Nephron (organoid): Measurements from ENCODE around the gene USP54.

ENCODE experiments used
- H3K27ac Mint-ChIP-seq, 3 experiments: 2 replicates each; pipeline ENCODE4 v1.8.0; 2020; ENCODE audit warnings: mixed read lengths in 3 of 3, mild to moderate bottlenecking in 2 of 3, moderate library complexity in 1 of 3
- H3K27me3 Mint-ChIP-seq: 2 replicates; pipeline ENCODE4 v1.8.0; 2021; ENCODE audit warnings: low read depth, mild to moderate bottlenecking, moderate library complexity, mixed read lengths
- H3K36me3 Mint-ChIP-seq: 2 replicates; pipeline ENCODE4 v1.8.0; 2020; ENCODE audit warnings: low read depth, mixed read lengths
- H3K4me1 Mint-ChIP-seq: 2 replicates; pipeline ENCODE4 v1.8.0; 2020; ENCODE audit warnings: mixed read lengths
- H3K4me3 Mint-ChIP-seq, 3 experiments: 2 replicates each; pipeline ENCODE4 v1.8.0; 2020; ENCODE audit warnings: mild to moderate bottlenecking in 3 of 3, mixed read lengths in 3 of 3, moderate library complexity in 2 of 3
- H3K9me3 Mint-ChIP-seq: 2 replicates; pipeline ENCODE4 v1.8.0; 2020; ENCODE audit warnings: mixed read lengths
- CTCF ChIP-seq, 3 experiments: fragments of 200-600 bp; sonication (generic); IDR thresholded peaks; one replicate each; pipeline ENCODE4 v1.5.0; 2021; ENCODE audit warnings: antibody characterized with exemption in 3 of 3; ENCODE audit not compliant: unreplicated experiment in 3 of 3

The USP54 gene

GRCh38 chr10:73551515-73551914, 39.6 kb downstream of the USP54 start:
- Mint-ChIP-seq H3K4me1 (peaks cover 22% of the 10 kb centered on the region), H3K36me3 (peaks cover 12% of the 10 kb centered on the region), H3K4me3 (no peak overlapping the region), H3K27me3 (no peaks in the 10 kb centered on the region), H3K9me3 (peaks cover 6% of the 10 kb centered on the region), H3K27ac (no peak overlapping the region)
- no peak for TF ChIP-seq CTCF (IDR thresholded peaks at IDR 0.05; ENCODE audit: unreplicated experiment in 3 of 3)

DNA sequence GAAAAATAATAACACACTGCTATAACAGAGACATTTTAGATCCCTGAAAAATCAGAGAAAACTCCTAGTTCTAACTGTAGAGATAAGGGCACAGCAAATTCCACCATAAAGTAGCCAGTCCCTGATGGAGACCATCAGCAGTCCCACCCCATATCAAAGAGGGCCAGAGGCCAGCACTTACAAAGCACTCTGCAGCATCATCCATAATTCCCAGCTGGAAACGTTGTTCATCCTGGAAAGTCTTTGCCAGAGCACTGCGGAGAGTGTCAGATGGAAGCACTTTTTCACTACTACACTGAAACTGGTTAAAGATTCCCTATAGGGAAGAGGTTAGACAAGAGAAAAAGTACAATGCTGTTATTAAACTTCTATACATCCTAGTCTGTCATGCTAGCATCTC, 45.8 kb downstream of the USP54 start:
- H3K4me1 Mint-ChIP-seq, result no peaks in the 10 kb centered on the region
- H3K27me3 Mint-ChIP-seq, result no peaks in the 10 kb centered on the region
- TF ChIP-seq CTCF (IDR thresholded peaks at IDR 0.05; ENCODE audit: unreplicated experiment in 3 of 3), result no peak
- H3K27ac Mint-ChIP-seq, result no peak overlapping the region
- H3K9me3 Mint-ChIP-seq, result peaks cover 6% of the 10 kb centered on the region
- no peak overlapping the region for H3K4me3 Mint-ChIP-seq
- peaks cover 34% of the 10 kb centered on the region for H3K36me3 Mint-ChIP-seq

- Mint-ChIP-seq H3K36me3 (peaks cover 35% of the 10 kb centered on the region), H3K27me3 (no peaks in the 10 kb centered on the region), H3K27ac (no peak overlapping the region), H3K4me1 (no peaks in the 10 kb centered on the region), H3K9me3 (no peaks in the 10 kb centered on the region), H3K4me3 (no peak overlapping the region)
- TF ChIP-seq CTCF (IDR thresholded peaks at IDR 0.05; ENCODE audit: unreplicated experiment in 3 of 3), result no peak
These were observed 53.4 kb downstream of the USP54 start for GRCh38 chr10:73537709-73538108.

- TF ChIP-seq CTCF (IDR thresholded peaks at IDR 0.05; ENCODE audit: unreplicated experiment in 3 of 3), result no peak
- Mint-ChIP-seq H3K27ac (no peak overlapping the region), H3K36me3 (peaks cover 32% of the 10 kb centered on the region), H3K27me3 (no peaks in the 10 kb centered on the region), H3K9me3 (no peaks in the 10 kb centered on the region), H3K4me3 (no peak overlapping the region), H3K4me1 (no peaks in the 10 kb centered on the region)
These were observed 53.9 kb downstream of the USP54 start for GRCh38 chr10:73537288-73537687.

DNA sequence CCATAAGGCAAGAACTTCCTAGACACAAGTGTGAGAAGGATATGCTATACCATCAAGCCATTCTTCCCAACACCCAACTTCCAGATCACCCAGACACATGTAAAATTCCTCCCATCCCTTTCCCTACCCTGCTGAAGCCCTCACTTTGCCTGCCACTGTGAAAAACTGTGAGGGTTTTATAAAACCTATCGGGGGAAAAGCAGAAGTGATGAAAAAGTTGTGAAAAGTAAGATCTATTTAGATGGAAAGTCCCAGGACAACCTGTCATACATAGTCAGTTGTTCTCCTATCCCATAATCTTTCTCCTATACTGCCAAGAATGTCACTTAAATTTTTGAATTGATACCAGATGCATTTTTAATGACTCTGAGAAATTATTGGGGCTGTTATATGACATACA, 56.3 kb downstream of the USP54 start:
- no peak for TF ChIP-seq CTCF (IDR thresholded peaks at IDR 0.05; ENCODE audit: unreplicated experiment in 3 of 3)
- H3K27me3 Mint-ChIP-seq, result no peaks in the 10 kb centered on the region
- H3K27ac Mint-ChIP-seq, result no peak overlapping the region
- no peaks in the 10 kb centered on the region for H3K4me1 Mint-ChIP-seq
- H3K4me3 Mint-ChIP-seq, result no peak overlapping the region
- H3K9me3 Mint-ChIP-seq, result no peaks in the 10 kb centered on the region
- H3K36me3 Mint-ChIP-seq, result peaks cover 21% of the 10 kb centered on the region

GRCh38 chr10:73529089-73529832, 61.9 kb downstream of the USP54 start:
- H3K4me3 Mint-ChIP-seq, result no peak overlapping the region
- H3K4me1 Mint-ChIP-seq, result no peaks in the 10 kb centered on the region
- H3K36me3 Mint-ChIP-seq, result peaks cover 25% of the 10 kb centered on the region
- TF ChIP-seq CTCF (IDR thresholded peaks at IDR 0.05; ENCODE audit: unreplicated experiment in 3 of 3), result peak; percentile 77 to 91 (median 83)
- no peaks in the 10 kb centered on the region for H3K9me3 Mint-ChIP-seq
- H3K27me3 Mint-ChIP-seq, result no peaks in the 10 kb centered on the region
- peak overlapping the region in 1 of 3 experiments; percentile 17 for H3K27ac Mint-ChIP-seq
